ENCODE measurements around the gene IL6R.
"Not testable (repeated sequence)": the region's sequence is repeated elsewhere in the genome, so short reads cannot be mapped to it uniquely, and the experiment has no call there.

IL6R gene

DNA sequence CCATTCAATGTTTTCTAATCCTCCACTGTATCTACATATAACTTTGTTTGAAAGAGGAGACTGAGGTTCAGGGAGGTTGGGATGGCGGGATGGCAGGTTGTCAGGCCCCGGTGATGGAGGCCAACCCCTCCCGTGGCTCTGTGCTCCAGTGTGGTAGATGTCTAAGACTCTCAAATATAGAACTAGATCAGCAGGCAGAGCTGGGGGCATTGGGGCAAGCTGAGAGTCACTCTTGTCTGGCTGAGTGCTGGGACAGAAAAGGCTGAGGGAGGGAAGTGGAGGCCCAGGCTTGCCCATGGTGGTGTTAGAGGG lies 1.7 kb downstream of the IL6R start:
- DNase-seq (ENCODE audit: low spot score), result no peak

- DNase-seq (ENCODE audit: low spot score), result no peak
Measured at GRCh38 chr1:154407198-154408091, 2.3 kb downstream of the IL6R start.

GRCh38 chr1:154408174-154408777 lies 3.1 kb downstream of the IL6R start:
- no peak for DNase-seq (ENCODE audit: low spot score)

- DNase-seq (ENCODE audit: low spot score), result no peak
Measured at GRCh38 chr1:154410185-154410827, 5.2 kb downstream of the IL6R start.

DNA sequence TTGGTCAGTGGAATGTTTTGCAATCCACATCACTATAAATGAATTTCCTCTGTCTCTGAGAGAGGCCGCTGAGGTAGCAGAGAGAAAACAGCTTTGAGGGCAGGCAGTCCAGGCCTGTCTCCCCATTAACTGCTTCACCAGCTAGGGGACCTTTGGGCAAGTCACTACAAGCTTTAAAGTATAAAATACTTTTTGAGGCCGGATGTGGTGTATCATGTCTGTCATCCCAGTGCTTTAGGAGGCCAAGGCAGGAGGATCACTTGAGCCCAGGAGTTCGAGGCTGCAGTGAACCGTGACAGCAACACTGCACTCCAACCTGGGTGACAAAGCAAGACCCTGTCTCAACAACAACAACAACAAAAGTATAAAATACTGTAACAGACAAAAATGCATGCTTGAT lies 6.4 kb downstream of the IL6R start:
- DNase-seq (ENCODE audit: low spot score), result no peak

- DNase-seq (ENCODE audit: low spot score), result no peak
Measured at GRCh38 chr1:154413177-154413783, 8.1 kb downstream of the IL6R start.

DNA sequence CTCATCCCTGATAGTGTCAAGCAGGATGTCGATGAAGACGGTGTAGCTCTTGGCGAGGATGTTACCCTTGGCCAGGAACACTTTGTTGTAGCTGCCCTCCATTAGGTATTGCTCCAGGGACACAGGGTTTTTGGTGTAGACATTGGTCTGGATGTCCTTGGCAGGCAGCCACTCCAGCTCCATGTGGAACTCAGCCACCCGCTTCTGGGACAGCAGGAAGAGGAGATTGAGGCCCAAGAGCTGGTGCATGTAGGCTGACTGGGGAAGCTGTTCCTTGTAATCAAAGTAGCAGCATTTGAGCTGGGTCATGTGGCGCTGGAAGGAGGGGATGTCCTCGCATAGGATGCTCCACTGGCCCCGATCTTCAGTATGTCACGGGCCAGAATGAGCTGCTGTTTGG lies 9.5 kb downstream of the IL6R start:
- DNase-seq (ENCODE audit: low spot score), result no peak

- DNase-seq (ENCODE audit: low spot score), result no peak
Measured at GRCh38 chr1:154416471-154417337, 11.6 kb downstream of the IL6R start.

DNA sequence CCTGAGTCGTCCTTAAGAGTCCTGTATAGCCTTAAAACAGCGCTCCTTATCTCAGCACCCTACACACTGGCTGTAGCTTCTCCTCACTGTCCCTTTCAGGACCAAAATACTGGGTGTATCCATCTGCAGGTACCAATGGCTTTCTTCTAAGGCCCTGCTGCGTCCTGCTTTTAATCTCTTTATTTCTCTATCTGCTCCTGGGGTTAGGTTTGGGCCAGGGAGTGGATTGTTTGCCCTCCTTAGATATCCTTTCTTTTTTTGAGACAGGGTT lies 12.1 kb downstream of the IL6R start:
- DNase-seq (ENCODE audit: low spot score), result no peak

- DNase-seq (ENCODE audit: low spot score), result no peak
Measured at GRCh38 chr1:154418062-154418921, 13.1 kb downstream of the IL6R start.

DNA sequence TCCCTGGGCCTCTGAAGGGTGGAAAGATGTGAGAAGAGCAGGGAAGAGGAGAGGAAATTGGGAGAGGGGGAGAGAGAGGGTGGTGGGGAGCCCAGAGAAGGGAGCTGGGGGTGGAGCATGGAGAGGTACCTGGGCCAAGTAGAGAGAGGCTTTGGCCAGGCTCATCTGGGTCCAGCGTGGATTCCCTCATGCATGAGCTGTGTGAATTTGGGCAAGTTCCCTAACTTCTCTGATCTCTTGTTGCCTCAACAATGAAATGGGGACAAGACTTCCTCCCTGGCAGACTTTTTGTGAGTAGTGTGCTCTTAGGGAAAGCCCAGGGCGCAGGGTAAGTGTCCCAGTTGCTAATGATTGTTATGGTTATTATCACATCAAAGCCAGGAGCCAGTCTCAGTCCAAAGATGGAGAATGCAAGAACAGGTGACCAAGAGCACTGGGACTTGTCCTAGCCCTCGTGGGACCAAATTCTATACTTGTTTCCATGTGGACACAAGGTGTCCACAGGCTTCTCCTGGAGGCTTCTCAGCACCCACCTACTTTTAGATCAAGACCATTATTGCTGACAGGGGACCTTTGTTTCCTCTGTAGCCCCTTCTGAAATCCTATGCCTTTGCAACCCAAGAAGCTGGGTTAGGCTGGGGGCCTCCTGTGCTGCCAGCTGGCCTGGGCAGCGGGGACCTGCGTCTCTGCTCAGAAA lies 13.9 kb downstream of the IL6R start:
- DNase-seq (ENCODE audit: low spot score), result no peak

DNA sequence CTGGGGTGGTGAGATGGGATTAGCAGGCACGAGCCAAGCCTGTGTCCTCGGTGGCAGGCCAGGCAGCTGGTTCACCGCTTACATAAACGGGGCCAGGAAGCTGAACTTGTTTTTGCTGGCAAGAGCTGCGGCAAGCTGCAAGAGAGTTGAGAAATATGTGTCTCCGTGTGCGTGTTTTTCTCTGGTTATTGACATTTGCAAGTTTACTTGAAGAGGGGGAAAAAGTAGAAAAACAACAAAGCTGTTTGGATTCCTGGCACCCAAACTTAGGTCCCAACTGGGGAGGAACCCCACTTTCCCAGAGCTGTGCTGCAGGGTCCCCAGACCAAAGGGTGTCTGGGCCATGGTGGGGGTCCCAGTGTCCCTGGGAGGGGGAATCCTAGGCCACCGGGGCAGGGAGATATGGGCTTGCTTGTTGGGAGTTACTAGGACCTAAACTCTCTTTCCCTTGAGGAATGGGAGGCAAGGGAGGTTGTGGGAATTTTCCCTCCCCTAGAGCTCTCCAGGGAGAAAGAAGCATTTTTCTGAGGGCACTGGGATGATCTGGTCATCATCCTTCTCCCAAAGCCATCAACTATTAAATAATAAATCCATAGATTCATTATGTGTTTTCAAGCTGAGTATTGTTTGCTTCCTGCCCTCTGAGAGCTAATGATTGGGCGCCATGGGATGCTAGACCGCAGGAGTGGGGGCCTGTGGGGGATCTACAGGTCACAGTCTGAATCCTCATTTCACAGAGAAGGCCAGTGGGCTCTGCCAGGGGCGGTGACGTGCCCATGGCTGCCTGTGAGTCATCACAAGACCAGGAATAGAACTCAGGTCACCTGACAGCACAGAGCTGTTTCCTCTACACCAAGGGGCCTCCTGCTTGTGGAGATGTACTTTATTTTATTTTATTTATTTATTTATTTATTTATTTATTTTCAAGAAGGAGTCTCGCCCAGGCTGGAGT lies 14.8 kb downstream of the IL6R start:
- peak; percentile 87 for DNase-seq (ENCODE audit: low spot score)

- DNase-seq (ENCODE audit: low spot score), result no peak
Measured at GRCh38 chr1:154420961-154421924, 16.1 kb downstream of the IL6R start.

DNA sequence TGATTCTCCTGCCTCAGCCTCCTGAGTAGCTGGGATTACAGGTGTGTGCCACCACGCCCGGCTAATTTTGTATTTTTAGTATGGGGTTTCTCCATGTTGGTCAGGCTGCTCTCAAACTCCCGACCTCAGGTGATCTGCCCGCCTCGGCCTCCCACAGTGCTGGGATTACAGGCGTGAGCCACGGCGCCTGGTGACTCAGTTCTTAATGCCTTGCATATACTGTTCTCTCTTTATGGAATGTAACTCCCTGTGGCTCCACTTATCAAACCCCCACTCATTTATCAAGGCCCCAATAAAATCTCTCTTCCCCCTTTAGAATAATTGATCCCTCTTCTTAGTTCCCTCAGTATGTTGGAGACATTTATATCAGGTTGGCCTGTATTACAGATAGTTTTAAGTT lies 16.9 kb downstream of the IL6R start:
- DNase-seq (ENCODE audit: low spot score), result not testable (repeated sequence)

DNA sequence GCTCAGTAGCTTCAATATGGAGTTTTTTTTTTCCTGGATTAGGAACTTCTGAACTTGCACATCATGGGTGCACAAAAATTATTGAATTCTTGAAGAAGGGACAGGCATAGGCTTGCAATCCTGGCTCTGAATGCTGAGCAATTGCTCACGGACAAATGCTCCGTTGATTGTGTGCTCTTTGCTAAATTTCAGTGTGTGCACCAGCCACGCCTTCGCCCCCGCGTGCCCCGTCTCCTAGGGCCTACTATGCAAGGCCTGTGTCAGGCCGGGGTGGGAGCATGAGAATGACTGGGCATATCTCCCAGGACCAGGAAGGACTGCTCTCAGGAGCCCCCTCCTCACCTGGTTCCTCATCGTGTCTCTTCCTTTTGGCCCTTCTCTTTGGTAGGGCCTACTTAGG lies 17.4 kb downstream of the IL6R start:
- no peak for DNase-seq (ENCODE audit: low spot score)

GRCh38 chr1:154423304-154423987 lies 18.3 kb downstream of the IL6R start:
- peak; percentile 81 for DNase-seq (ENCODE audit: low spot score)

DNA sequence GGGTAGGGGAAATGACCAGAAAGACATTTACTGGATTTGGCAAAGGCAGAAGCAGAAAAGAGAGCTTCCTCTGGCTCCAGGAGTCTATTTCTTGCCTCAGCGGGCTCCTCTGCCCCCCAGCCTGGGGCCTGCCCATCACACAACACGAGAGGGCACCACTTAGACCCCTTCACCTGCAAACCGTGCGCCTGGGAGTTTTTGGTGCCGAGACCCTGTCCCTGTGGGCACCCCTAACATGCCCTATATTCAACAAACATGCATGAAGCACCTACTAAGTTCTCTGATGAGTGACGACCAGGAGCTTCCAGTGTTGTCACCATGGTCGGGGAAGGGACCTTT lies 18.8 kb downstream of the IL6R start:
- DNase-seq (ENCODE audit: low spot score), result no peak

DNA sequence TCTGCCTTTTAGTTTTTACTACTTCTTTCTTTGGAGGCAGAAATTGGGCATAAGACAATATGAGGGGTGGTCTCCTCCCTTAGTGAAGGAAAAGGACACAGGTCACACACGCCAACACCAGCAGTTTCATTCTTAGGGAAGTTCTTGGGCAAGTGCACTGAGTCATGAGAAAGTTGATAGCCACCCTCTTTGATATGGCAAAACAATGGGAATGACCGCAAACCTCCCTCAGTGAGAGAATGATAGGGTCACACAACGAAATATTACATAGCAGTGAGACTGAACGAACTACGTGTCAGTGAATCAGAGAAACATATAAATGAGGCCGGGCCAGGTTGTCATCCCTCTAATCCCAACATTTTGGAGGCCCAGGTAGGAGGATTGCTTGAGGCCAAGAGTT lies 20.0 kb downstream of the IL6R start:
- no peak for DNase-seq (ENCODE audit: low spot score)
